Panc1 (cell line): Measurements from ENCODE around the gene DPYSL5. TPM values are rescaled to one million over a fixed set of nuclear protein-coding genes. Genes with fewer than 3 reads are reported as not detected.

Source experiments
- ATAC-seq: fragments of 200-7000 bp; cut with Tn5 transposase; 2 replicates; pipeline ENCODE4 v1.9.1; 2020; ENCODE audit warnings: mild to moderate bottlenecking, moderate library complexity
- BruUV-seq: library from RNA; stranded (reverse); fragments of 400-500 nt; replicated peaks from 2 replicates; lab custom pipeline; 2021; lab: Mats Ljungman, UMichigan
- CTCF ChIA-PET: fragments of 300-600 bp; sonication (Branson Sonifier 250); formaldehyde crosslinking; loops from one replicate; lab custom pipeline; 2022; ENCODE audit warnings: antibody characterized with exemption; lab: Charles Lee
- POLR2A ChIA-PET: fragments of 300-600 bp; sonication (Branson Sonifier 250); formaldehyde crosslinking; loops from one replicate; lab custom pipeline; 2022; ENCODE audit warnings: antibody characterized with exemption; lab: Charles Lee
- DNase-seq: peaks from one replicate; pipeline ENCODE4 v3.0.0-alpha.2; 2010; ENCODE audit warnings: low read depth, low spot score
- H3K27ac ChIP-seq: 2 replicates; pipeline ENCODE4 v1.5.1; 2011; ENCODE audit warnings: mild to moderate bottlenecking, low read length, inconsistent platforms
- H3K27me3 ChIP-seq: fragments of 200-500 bp; sonication (Bioruptor generic); 2 replicates; pipeline ENCODE4 v1.6.0; 2014; ENCODE audit warnings: low read length, inconsistent platforms; ENCODE audit not compliant: control insufficient read depth, insufficient read depth
- H3K36me3 ChIP-seq: fragments of 200-500 bp; sonication (Bioruptor generic); 2 replicates; pipeline ENCODE4 v1.5.1; 2014; ENCODE audit warnings: inconsistent platforms, mild to moderate bottlenecking, low read length, moderate library complexity; ENCODE audit not compliant: control insufficient read depth, insufficient read depth
- H3K4me1 ChIP-seq: 2 replicates; pipeline ENCODE4 v1.5.1; 2011; ENCODE audit warnings: inconsistent platforms, mild to moderate bottlenecking, low read length, moderate library complexity; ENCODE audit not compliant: control insufficient read depth, insufficient read depth
- H3K4me3 ChIP-seq, 2 experiments: 2 replicates each; pipeline ENCODE4 v1.5.1; 2011 to 2012; ENCODE audit warnings: low read depth in 2 of 2, low read length in 2 of 2, mild to moderate bottlenecking in 2 of 2, inconsistent platforms in 1 of 2, moderate library complexity in 1 of 2
- H3K9me3 ChIP-seq: fragments of 200-500 bp; sonication (Bioruptor generic); 2 replicates; pipeline ENCODE4 v1.5.1; 2014; ENCODE audit warnings: low read depth, mild to moderate bottlenecking, inconsistent platforms, low read length, moderate library complexity; ENCODE audit not compliant: control insufficient read depth, insufficient read depth
- CTCF ChIP-seq: fragments of 450-650 bp; IDR thresholded peaks from 2 replicates; pipeline ENCODE4 v1.5.1; 2017; ENCODE audit warnings: mild to moderate bottlenecking
- POLR2AphosphoS5 ChIP-seq: IDR thresholded peaks from 2 replicates; pipeline ENCODE4 v1.6.1; 2012; ENCODE audit warnings: mild to moderate bottlenecking, low read depth, low read length, moderate library complexity
- REST ChIP-seq, 2 experiments: IDR thresholded peaks; 2 replicates each; pipeline ENCODE4 v1.6.1; 2011 to 2012; ENCODE audit warnings: low read depth in 2 of 2, control low read depth in 1 of 2, low read length in 1 of 2, mild to moderate bottlenecking in 1 of 2, moderate library complexity in 1 of 2; ENCODE audit not compliant: insufficient read depth in 1 of 2
- SIN3A ChIP-seq: IDR thresholded peaks from 2 replicates; pipeline ENCODE4 v1.6.1; 2012; ENCODE audit warnings: low read depth, mild to moderate bottlenecking, low read length, moderate library complexity, borderline replicate concordance; ENCODE audit not compliant: insufficient read depth
- TCF7L2 ChIP-seq: IDR thresholded peaks from 2 replicates; pipeline ENCODE4 v1.6.1; 2011; ENCODE audit warnings: mild to moderate bottlenecking, low read depth, low read length, inconsistent platforms
- in situ Hi-C: cut with HindIII; loops from 2 replicates; pipeline ENCODE4 v1.10.0; 2016; ENCODE audit warnings: low sequenced_read_pairs, low pct_unique_long_range_greater_than_20kb
- intact Hi-C: fragments of 100-400 bp; cut with micrococcal nuclease; formaldehyde crosslinking; loops from one replicate; pipeline ENCODE4 v1.10.0; 2022; ENCODE audit not compliant: unreplicated experiment
- total RNA-seq: library from RNA; stranded (reverse); gene quantifications from one replicate; pipeline ENCODE4 v1.2.1, GENCODE V29; 2021; ENCODE audit not compliant: unreplicated experiment

DPYSL5 gene
- total RNA-seq, 1 experiment from 2014 or later: 0.31 TPM

- Histone ChIP-seq H3K27me3 (no peaks in the 10 kb centered on the region), H3K27ac (no peak overlapping the region), H3K4me3 (no peak overlapping the region), H3K4me1 (no peaks in the 10 kb centered on the region), H3K9me3 (no peaks in the 10 kb centered on the region), H3K36me3 (no peaks in the 10 kb centered on the region)
- ATAC-seq (peak; percentile 56), DNase-seq (peak; percentile 28)
- POLR2A ChIA-PET: interaction anchor here (0.6 kb wide), 1 partner anchor 109 kb away, joined by 3 read pairs; the partner anchor contains the start of gene AGBL5
- intact Hi-C loops (no loop called here), in situ Hi-C loops (no loop called here)
- CTCF ChIA-PET: interaction anchor here (0.5 to 2.4 kb wide), 8 partner anchors 33 to 121 kb away, joined by 3 to 24 read pairs (median 4); partner anchors contain the start of gene DPYSL5
- no TSS peak for BruUV-seq
- TF ChIP-seq POLR2AphosphoS5 (no peak), CTCF (peak; percentile 95), TCF7L2 (no peak)
These were observed 94.8 kb downstream of the DPYSL5 start for GRCh38 chr2:26942543-26943295.

GRCh38 chr2:26945991-26946750 lies 98.2 kb downstream of the DPYSL5 start:
- ATAC-seq: no peak
- no peak for TF ChIP-seq SIN3A
- TF ChIP-seq REST (IDR thresholded peaks at IDR 0.05; ENCODE audit: insufficient read depth in 1 of 2, low read depth in 2 of 2, low read length in 1 of 2): no peak
- TF ChIP-seq POLR2AphosphoS5: no peak
- TF ChIP-seq TCF7L2: no peak
- no peak for TF ChIP-seq CTCF
- Histone ChIP-seq H3K4me3 (no peak overlapping the region), H3K36me3 (no peaks in the 10 kb centered on the region), H3K9me3 (no peaks in the 10 kb centered on the region), H3K27ac (no peak overlapping the region), H3K27me3 (no peaks in the 10 kb centered on the region), H3K4me1 (no peaks in the 10 kb centered on the region)
- ChIA-PET POLR2A (no interaction called here), CTCF (no interaction called here)
- in situ Hi-C loops (no loop called here), intact Hi-C loops (no loop called here)
- no peak for DNase-seq
- BruUV-seq: no TSS peak
